NCI-H2081 treated with DMSO at 0.1 percent for 48 hours (cell line): ENCODE measurements around the gene OTUD7B.
"Not testable (repeated sequence)": the region's sequence is repeated elsewhere in the genome, so short reads cannot be mapped to it uniquely, and the experiment has no call there.

Source experiments
- DNase-seq: peaks from one replicate; lab custom pipeline; 2025; lab: John Stamatoyannopoulos, UW

The OTUD7B gene

GRCh38 chr1:150002217-150002616 lies 8.3 kb downstream of the OTUD7B start:
- DNase-seq, result no peak

- no peak for DNase-seq
Measured at GRCh38 chr1:150001415-150001814, 9.1 kb downstream of the OTUD7B start.

GRCh38 chr1:149997585-149998262 lies 12.8 kb downstream of the OTUD7B start:
- DNase-seq, result no peak

GRCh38 chr1:149995927-149996326 lies 14.6 kb downstream of the OTUD7B start:
- no peak for DNase-seq

GRCh38 chr1:149993764-149994163 lies 16.8 kb downstream of the OTUD7B start:
- DNase-seq, result no peak

- DNase-seq, result no peak
Measured at GRCh38 chr1:149993181-149993580, 17.3 kb downstream of the OTUD7B start.

GRCh38 chr1:149987297-149987595 lies 23.3 kb downstream of the OTUD7B start:
- DNase-seq, result no peak

GRCh38 chr1:149986486-149987296 lies 23.8 kb downstream of the OTUD7B start:
- DNase-seq, result no peak

GRCh38 chr1:149979972-149980540 lies 30.5 kb downstream of the OTUD7B start:
- no peak for DNase-seq

GRCh38 chr1:149979245-149979971 lies 31.1 kb downstream of the OTUD7B start:
- no peak for DNase-seq

- no peak for DNase-seq
Measured at GRCh38 chr1:149978547-149979023, 31.9 kb downstream of the OTUD7B start.

GRCh38 chr1:149977345-149977744 lies 33.2 kb downstream of the OTUD7B start:
- DNase-seq, result peak; percentile 31

GRCh38 chr1:149972547-149972946 lies 38.0 kb downstream of the OTUD7B start:
- DNase-seq, result no peak

GRCh38 chr1:149967646-149968045 lies 42.9 kb downstream of the OTUD7B start:
- DNase-seq, result no peak

GRCh38 chr1:149967041-149967440 lies 43.5 kb downstream of the OTUD7B start:
- DNase-seq, result no peak

- no peak for DNase-seq
Measured at GRCh38 chr1:149966405-149966804, 44.1 kb downstream of the OTUD7B start.

GRCh38 chr1:149965440-149965839 lies 45.1 kb downstream of the OTUD7B start:
- DNase-seq, result no peak

GRCh38 chr1:149963358-149963757 lies 47.2 kb downstream of the OTUD7B start:
- no peak for DNase-seq

- no peak for DNase-seq
Measured at GRCh38 chr1:149962736-149963135, 47.8 kb downstream of the OTUD7B start.

GRCh38 chr1:149962039-149962647 lies 48.4 kb downstream of the OTUD7B start:
- peak; percentile 36 for DNase-seq

- DNase-seq, result not testable (repeated sequence)
Measured at GRCh38 chr1:149957548-149957947, 53.0 kb downstream of the OTUD7B start.

GRCh38 chr1:149949911-149950310 lies 60.6 kb downstream of the OTUD7B start:
- DNase-seq, result no peak
